Measurements from ENCODE around the gene HCRTR1.
A peak's percentile ranks its signal among the peaks of the same experiment; 100 is the strongest.

Gene HCRTR1

GRCh38 chr1:31600641-31601040 is 16.8 kb upstream of the HCRTR1 start:
- no peak for DNase-seq

GRCh38 chr1:31602081-31602480 is 15.4 kb upstream of the HCRTR1 start:
- DNase-seq = no peak

GRCh38 chr1:31605908-31606427 is 11.5 kb upstream of the HCRTR1 start:
- no peak for DNase-seq

- no peak for DNase-seq
Measured at GRCh38 chr1:31607360-31607759, 10.1 kb upstream of the HCRTR1 start.

- DNase-seq = no peak
Measured at GRCh38 chr1:31609514-31610118, 7.9 kb upstream of the HCRTR1 start.

GRCh38 chr1:31614414-31615005 is 3.0 kb upstream of the HCRTR1 start:
- no peak for DNase-seq

- no peak for DNase-seq
Measured at GRCh38 chr1:31615414-31615813, 2.1 kb upstream of the HCRTR1 start.

GRCh38 chr1:31615939-31616338 is 1.6 kb upstream of the HCRTR1 start:
- no peak for DNase-seq

GRCh38 chr1:31617916-31618746 is 642 bp downstream of the HCRTR1 start:
- DNase-seq = peak; percentile 46

GRCh38 chr1:31618916-31619846 is 1.7 kb downstream of the HCRTR1 start:
- DNase-seq = no peak

GRCh38 chr1:31620631-31621497 is 3.4 kb downstream of the HCRTR1 start:
- no peak for DNase-seq

GRCh38 chr1:31621498-31621820 is 4.0 kb downstream of the HCRTR1 start:
- no peak for DNase-seq

- no peak for DNase-seq
Measured at GRCh38 chr1:31621847-31622730, 4.6 kb downstream of the HCRTR1 start.

- DNase-seq = no peak
Measured at GRCh38 chr1:31623365-31623764, 5.9 kb downstream of the HCRTR1 start.

GRCh38 chr1:31624309-31624708 is 6.8 kb downstream of the HCRTR1 start:
- no peak for DNase-seq

- no peak for DNase-seq
Measured at GRCh38 chr1:31624731-31625514, 7.4 kb downstream of the HCRTR1 start.

- DNase-seq = no peak
Measured at GRCh38 chr1:31625561-31626222, 8.2 kb downstream of the HCRTR1 start.

GRCh38 chr1:31626223-31627207 is 9.0 kb downstream of the HCRTR1 start:
- no peak for DNase-seq

Measured in NCI-H345 (cell line).